WTC11 (cell line): ENCODE results near the gene RING1. TPM values are rescaled to one million over a fixed set of nuclear protein-coding genes. Genes with fewer than 3 reads are reported as not detected.

Experiments
- ATAC-seq: fragments of 200-7000 bp; cut with Tn5 transposase; 2 replicates; pipeline ENCODE4 v1.10.0; 2021; ENCODE audit warnings: mild to moderate bottlenecking, moderate library complexity
- CTCF ChIA-PET: fragments of 300-600 bp; sonication (Branson Sonifier 250); formaldehyde crosslinking; loops from one replicate; lab custom pipeline; 2021; ENCODE audit warnings: antibody characterized with exemption; lab: Charles Lee
- POLR2A ChIA-PET: fragments of 350-600 bp; sonication (Branson Sonifier 250); formaldehyde crosslinking; loops from one replicate; lab custom pipeline; 2021; ENCODE audit warnings: antibody characterized with exemption; lab: Charles Lee
- DNase-seq: peaks from one replicate; pipeline ENCODE4 v3.0.0; 2021; ENCODE audit warnings: low spot score
- H3K27ac Mint-ChIP-seq: 2 replicates; pipeline ENCODE4 v1.8.0; 2021; ENCODE audit warnings: mixed read lengths
- H3K27me3 Mint-ChIP-seq: 2 replicates; pipeline ENCODE4 v1.8.0; 2021; ENCODE audit warnings: low read depth, mild to moderate bottlenecking, moderate library complexity, mixed read lengths
- H3K36me3 Mint-ChIP-seq: 2 replicates; pipeline ENCODE4 v1.8.0; 2021; ENCODE audit warnings: mixed read lengths
- H3K4me1 Mint-ChIP-seq: 2 replicates; pipeline ENCODE4 v1.8.0; 2022; ENCODE audit warnings: mixed read lengths
- H3K4me3 Mint-ChIP-seq: 2 replicates; pipeline ENCODE4 v1.8.0; 2021; ENCODE audit warnings: mild to moderate bottlenecking, moderate library complexity, mixed read lengths
- H3K9me3 Mint-ChIP-seq: 2 replicates; pipeline ENCODE4 v1.8.0; 2021; ENCODE audit warnings: mixed read lengths
- CTCF ChIP-seq: fragments of 200-600 bp; IDR thresholded peaks from 2 replicates; pipeline ENCODE4 v1.8.0; 2022; ENCODE audit warnings: antibody characterized with exemption
- ELF4 ChIP-seq: sonication (generic); formaldehyde crosslinking; IDR thresholded peaks from 2 replicates; pipeline ENCODE4 v1.8.1; 2022; ENCODE audit warnings: low read depth, mild to moderate bottlenecking, moderate library complexity, missing genetic modification reagents
- ETV6 ChIP-seq: sonication (generic); formaldehyde crosslinking; IDR thresholded peaks from 2 replicates; pipeline ENCODE4 v1.8.1; 2022; ENCODE audit warnings: mild to moderate bottlenecking, missing genetic modification reagents
- GABPB1 ChIP-seq: sonication (generic); formaldehyde crosslinking; IDR thresholded peaks from 2 replicates; pipeline ENCODE4 v1.8.1; 2023; ENCODE audit warnings: mild to moderate bottlenecking, missing genetic modification reagents
- HMGXB4 ChIP-seq: sonication (generic); formaldehyde crosslinking; IDR thresholded peaks from 2 replicates; pipeline ENCODE4 v1.8.1; 2023; ENCODE audit warnings: mild to moderate bottlenecking, moderate library complexity, missing genetic modification reagents
- IRF2 ChIP-seq: sonication (generic); formaldehyde crosslinking; IDR thresholded peaks from 2 replicates; pipeline ENCODE4 v1.8.0; 2022; ENCODE audit warnings: low read depth, missing genetic modification reagents, borderline replicate concordance
- MYBL2 ChIP-seq: sonication (generic); formaldehyde crosslinking; IDR thresholded peaks from 2 replicates; pipeline ENCODE4 v1.8.1; 2023; ENCODE audit warnings: mild to moderate bottlenecking, moderate library complexity, missing genetic modification reagents
- NFYB ChIP-seq: sonication (generic); formaldehyde crosslinking; conservative IDR thresholded peaks from 2 replicates; pipeline ENCODE4 v1.8.0; 2022; ENCODE audit warnings: low read depth, missing genetic modification reagents
- NR2C2 ChIP-seq: sonication (generic); formaldehyde crosslinking; IDR thresholded peaks from 2 replicates; pipeline ENCODE4 v1.8.0; 2022; ENCODE audit warnings: mild to moderate bottlenecking, missing genetic modification reagents
- PREB ChIP-seq: sonication (generic); formaldehyde crosslinking; IDR thresholded peaks from 2 replicates; pipeline ENCODE4 v1.8.1; 2022; ENCODE audit warnings: mild to moderate bottlenecking, missing genetic modification reagents, moderate library complexity, borderline replicate concordance
- SMAD3 ChIP-seq: sonication (generic); formaldehyde crosslinking; IDR thresholded peaks from 2 replicates; pipeline ENCODE4 v1.8.0; 2022; ENCODE audit warnings: missing genetic modification reagents, mild to moderate bottlenecking, borderline replicate concordance
- SMAD4 ChIP-seq: sonication (generic); formaldehyde crosslinking; IDR thresholded peaks from 2 replicates; pipeline ENCODE4 v1.8.0; 2022; ENCODE audit warnings: mild to moderate bottlenecking, missing genetic modification reagents
- SP1 ChIP-seq: sonication (generic); formaldehyde crosslinking; conservative IDR thresholded peaks from 2 replicates; pipeline ENCODE4 v1.8.1; 2022; ENCODE audit warnings: missing genetic modification reagents
- TCF7 ChIP-seq: sonication (generic); formaldehyde crosslinking; IDR thresholded peaks from 2 replicates; pipeline ENCODE4 v1.8.0; 2022; ENCODE audit warnings: mild to moderate bottlenecking, low read depth, missing genetic modification reagents, moderate library complexity
- TEAD4 ChIP-seq: sonication (generic); formaldehyde crosslinking; IDR thresholded peaks from 2 replicates; pipeline ENCODE4 v1.8.0; 2022; ENCODE audit warnings: mild to moderate bottlenecking, missing genetic modification reagents
- TP53 ChIP-seq: sonication (generic); formaldehyde crosslinking; IDR thresholded peaks from 2 replicates; pipeline ENCODE4 v1.8.1; 2023; ENCODE audit warnings: mild to moderate bottlenecking, missing genetic modification reagents
- ZBTB43 ChIP-seq: sonication (generic); formaldehyde crosslinking; IDR thresholded peaks from 2 replicates; pipeline ENCODE4 v1.8.1; 2023; ENCODE audit warnings: mild to moderate bottlenecking, missing genetic modification reagents
- ZNF138 ChIP-seq: sonication (generic); formaldehyde crosslinking; conservative IDR thresholded peaks from 2 replicates; pipeline ENCODE4 v1.8.1; 2022; ENCODE audit warnings: mild to moderate bottlenecking, moderate library complexity, missing genetic modification reagents
- ZNF232 ChIP-seq: sonication (generic); formaldehyde crosslinking; IDR thresholded peaks from 2 replicates; pipeline ENCODE4 v1.8.0; 2022; ENCODE audit warnings: mild to moderate bottlenecking, missing genetic modification reagents
- ZNF317 ChIP-seq: sonication (generic); formaldehyde crosslinking; IDR thresholded peaks from 2 replicates; pipeline ENCODE4 v1.8.1; 2023; ENCODE audit warnings: low read depth, mild to moderate bottlenecking, moderate library complexity, missing genetic modification reagents, borderline replicate concordance
- total RNA-seq: library from RNA; stranded (reverse); gene quantifications from 3 replicates; pipeline ENCODE4 v1.2.3, GENCODE V29; 2021
- TF ChIP-seq, protein P1 (sequence below): sonication (generic); formaldehyde crosslinking; IDR thresholded peaks from 2 replicates; pipeline ENCODE4 v1.8.0; 2022; ENCODE audit warnings: mild to moderate bottlenecking, missing genetic modification reagents

Gene RING1
- total RNA-seq, 1 experiment from 2014 or later = 26.6 TPM

DNA sequence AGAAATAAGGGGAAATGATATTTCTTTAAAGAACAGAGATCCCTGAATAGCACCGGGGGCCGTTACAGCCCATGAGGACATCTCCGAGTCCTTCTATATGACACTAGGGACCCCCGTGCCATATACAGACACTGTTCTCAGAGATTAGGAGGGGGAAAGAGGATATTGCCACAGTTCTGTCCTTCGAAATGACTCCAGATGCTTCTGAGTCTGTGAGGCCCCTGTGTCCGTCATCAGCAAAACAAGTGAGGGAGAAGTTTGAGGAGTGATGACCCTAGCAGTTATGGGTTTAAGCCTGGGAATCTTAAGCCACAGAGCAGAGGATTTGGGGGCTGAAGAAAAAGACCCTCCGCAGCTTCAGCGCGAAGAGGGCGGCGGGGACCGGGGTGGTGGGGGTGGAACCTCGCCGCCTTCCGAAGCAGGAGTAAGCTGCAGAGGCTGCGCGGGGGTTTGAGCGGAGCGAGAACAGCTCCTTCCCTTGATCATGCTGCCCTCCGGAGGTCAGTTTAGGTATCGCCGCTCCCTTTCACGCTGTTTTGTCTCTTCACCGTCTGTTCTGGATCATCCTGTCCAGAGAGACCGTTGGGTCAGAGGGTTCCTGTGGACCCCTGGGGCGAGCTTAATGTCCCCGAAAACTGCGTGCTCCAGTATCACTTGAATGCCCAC, 39.8 kb downstream of the RING1 start:
- ChIA-PET CTCF (interaction anchor here (0.5 to 5.2 kb wide), 60 partner anchors 9 to 476 kb away, joined by 3 to 83 read pairs (median 5); partner anchors contain the start of genes B3GALT4, COL11A2, HSD17B8 and RING1), POLR2A (interaction anchor here (1.2 to 2.0 kb wide), 2 partner anchors 29 to 35 kb away, joined by 4 to 11 read pairs; partner anchors contain the start of gene B3GALT4)
- H3K4me1 Mint-ChIP-seq = peaks cover 18% of the 10 kb centered on the region

GRCh38 chr6:33248643-33248931, 40.3 kb downstream of the RING1 start:
- CTCF ChIA-PET = interaction anchor here (0.5 to 5.2 kb wide), 44 partner anchors 9 to 294 kb away, joined by 3 to 83 read pairs (median 8); partner anchors contain the start of genes B3GALT4, COL11A2, HSD17B8 and RING1
- ATAC-seq = no peak
- H3K36me3 Mint-ChIP-seq = peaks cover 15% of the 10 kb centered on the region
- TF ChIP-seq SP1 (CRISPR knock-in tag) (no peak), TCF7 (CRISPR knock-in tag) (no peak), GABPB1 (CRISPR knock-in tag) (peak; percentile 26; the same call in 1 of the 2 replicates)
- TF ChIP-seq, all 79 proteins: peak for 1
- no peak for DNase-seq
- Mint-ChIP-seq H3K27ac (peak overlapping the region; percentile 7; the same call in 1 of the 2 replicates), H3K4me3 (peak overlapping the region; percentile 86), H3K9me3 (no peaks in the 10 kb centered on the region), H3K4me1 (peaks cover 18% of the 10 kb centered on the region), H3K27me3 (peaks cover 31% of the 10 kb centered on the region)
- POLR2A ChIA-PET = interaction anchor here (1.2 to 2.0 kb wide), 4 partner anchors 28 to 105 kb away, joined by 3 to 11 read pairs (median 4); partner anchors contain the start of genes B3GALT4, RXRB and SLC39A7

More for the DNA sequence above, 39.8 kb downstream of the RING1 start:
- Mint-ChIP-seq H3K36me3 (peaks cover 15% of the 10 kb centered on the region), H3K9me3 (no peaks in the 10 kb centered on the region), H3K27ac (0 out of 2 replicates have a peak overlapping the region, but pooled peaks have one; percentile 7), H3K4me3 (peak overlapping the region; percentile 86), H3K27me3 (peaks cover 35% of the 10 kb centered on the region)
- peak; percentile 91 for TF ChIP-seq CTCF
- TF ChIP-seq ZNF317 (CRISPR knock-in tag) = no peak
- DNase-seq = peak; percentile 96
- peak; percentile 43 for ATAC-seq

- Mint-ChIP-seq H3K4me3 (peak overlapping the region; percentile 86), H3K4me1 (peaks cover 18% of the 10 kb centered on the region), H3K36me3 (peaks cover 15% of the 10 kb centered on the region), H3K27ac (peak overlapping the region; percentile 87), H3K9me3 (no peaks in the 10 kb centered on the region), H3K27me3 (peaks cover 26% of the 10 kb centered on the region)
- CTCF ChIA-PET = interaction anchor here (1.0 to 5.2 kb wide), 40 partner anchors 10 to 294 kb away, joined by 3 to 83 read pairs (median 7); partner anchors contain the start of genes B3GALT4, COL11A2, HSD17B8 and PFDN6
- DNase-seq (peak; percentile 97), ATAC-seq (peak; percentile 95)
- POLR2A ChIA-PET = interaction anchor here (0.5 to 2.0 kb wide), 9 partner anchors 22 to 278 kb away, joined by 3 to 11 read pairs (median 4); partner anchors contain the start of genes B3GALT4, RPS18, RXRB and SLC39A7
- TF ChIP-seq TP53 (CRISPR knock-in tag) = no peak
- no peak for TF ChIP-seq NR2C2 (CRISPR knock-in tag)
- no peak for TF ChIP-seq IRF2 (CRISPR knock-in tag)
- TF ChIP-seq MYBL2 (CRISPR knock-in tag) = 0 out of 2 replicates have a peak, but pooled peaks have one; percentile 39
- no peak for TF ChIP-seq ZBTB43 (CRISPR knock-in tag)
- TF ChIP-seq NFYB (CRISPR knock-in tag) = peak; percentile 77
- no peak for TF ChIP-seq TEAD4
- no peak; the same call in 1 of the 2 replicates for TF ChIP-seq ETV6 (CRISPR knock-in tag)
- TF ChIP-seq PREB (CRISPR knock-in tag) = no peak
- TF ChIP-seq HMGXB4 (CRISPR knock-in tag) = peak; percentile 22; the same call in 1 of the 2 replicates
- TF ChIP-seq ZNF138 (CRISPR knock-in tag) = no peak
- TF ChIP-seq SMAD4 = no peak
- TF ChIP-seq SMAD3 (CRISPR knock-in tag) = no peak
- no peak for TF ChIP-seq ELF4 (CRISPR knock-in tag)
- 0 out of 2 replicates have a peak, but pooled peaks have one; percentile 39 for TF ChIP-seq ZNF232 (CRISPR knock-in tag)
- TF ChIP-seq GABPB1 (CRISPR knock-in tag) = 0 out of 2 replicates have a peak, but pooled peaks have one; percentile 19
- TF ChIP-seq, protein P1, sequence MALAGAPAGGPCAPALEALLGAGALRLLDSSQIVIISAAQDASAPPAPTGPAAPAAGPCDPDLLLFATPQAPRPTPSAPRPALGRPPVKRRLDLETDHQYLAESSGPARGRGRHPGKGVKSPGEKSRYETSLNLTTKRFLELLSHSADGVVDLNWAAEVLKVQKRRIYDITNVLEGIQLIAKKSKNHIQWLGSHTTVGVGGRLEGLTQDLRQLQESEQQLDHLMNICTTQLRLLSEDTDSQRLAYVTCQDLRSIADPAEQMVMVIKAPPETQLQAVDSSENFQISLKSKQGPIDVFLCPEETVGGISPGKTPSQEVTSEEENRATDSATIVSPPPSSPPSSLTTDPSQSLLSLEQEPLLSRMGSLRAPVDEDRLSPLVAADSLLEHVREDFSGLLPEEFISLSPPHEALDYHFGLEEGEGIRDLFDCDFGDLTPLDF (CRISPR knock-in tag) = no peak
These were observed 40.8 kb downstream of the RING1 start for GRCh38 chr6:33248932-33249731.
